ENCODE measurements around the gene ZFP36L1. TPM values are rescaled to one million over a fixed set of nuclear protein-coding genes. Genes with fewer than 3 reads are reported as not detected.

ZFP36L1 gene
- total and polyA plus RNA-seq, 2 of the 13 experiments (the other 11 are each of a cell fraction or from before 2014, with no cell fraction given), result 7.4 to 10.2 TPM

DNA sequence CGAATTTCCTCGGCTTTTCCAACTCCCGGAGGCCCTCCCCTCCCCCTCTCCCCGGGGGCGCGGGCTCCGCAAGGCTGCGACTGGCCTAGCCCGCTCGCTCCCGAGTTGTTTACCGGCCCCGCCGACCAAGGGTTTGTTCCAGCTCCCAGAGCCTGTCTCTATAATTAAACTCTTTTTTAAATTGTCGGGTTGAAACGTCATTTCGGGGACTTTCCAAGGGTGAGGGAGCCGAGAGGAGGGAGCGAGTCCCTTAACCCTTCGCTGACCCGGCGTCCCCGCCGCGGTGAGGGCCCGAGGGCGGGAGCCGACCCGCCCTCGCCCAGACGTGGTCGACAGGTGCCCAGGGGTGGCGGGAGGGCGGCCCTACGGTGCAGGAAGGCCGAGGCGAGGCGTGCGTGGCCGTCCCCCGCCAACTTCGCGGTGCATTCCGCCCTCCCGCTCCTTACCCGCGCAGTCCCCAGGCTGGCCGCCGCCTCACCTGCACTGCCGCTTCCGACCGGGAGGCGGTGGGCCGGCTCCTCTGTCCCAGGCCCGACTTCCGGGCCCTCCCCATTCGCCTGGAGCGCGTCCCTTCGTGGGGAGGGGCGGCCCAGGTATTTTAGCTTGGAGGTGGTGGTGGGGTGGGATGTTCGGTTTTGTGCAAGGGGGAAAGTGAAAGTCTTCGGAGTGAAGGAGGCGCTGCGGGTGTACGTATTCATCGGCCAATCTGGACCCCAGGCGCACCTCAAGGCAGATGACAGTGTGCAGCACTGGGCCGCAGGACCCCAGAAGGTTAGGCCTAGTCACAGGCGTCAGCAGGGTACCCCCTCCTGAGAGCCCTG lies 2.9 kb upstream of the ZFP36L1 start (continued):
- TF ChIP-seq, protein P1, sequence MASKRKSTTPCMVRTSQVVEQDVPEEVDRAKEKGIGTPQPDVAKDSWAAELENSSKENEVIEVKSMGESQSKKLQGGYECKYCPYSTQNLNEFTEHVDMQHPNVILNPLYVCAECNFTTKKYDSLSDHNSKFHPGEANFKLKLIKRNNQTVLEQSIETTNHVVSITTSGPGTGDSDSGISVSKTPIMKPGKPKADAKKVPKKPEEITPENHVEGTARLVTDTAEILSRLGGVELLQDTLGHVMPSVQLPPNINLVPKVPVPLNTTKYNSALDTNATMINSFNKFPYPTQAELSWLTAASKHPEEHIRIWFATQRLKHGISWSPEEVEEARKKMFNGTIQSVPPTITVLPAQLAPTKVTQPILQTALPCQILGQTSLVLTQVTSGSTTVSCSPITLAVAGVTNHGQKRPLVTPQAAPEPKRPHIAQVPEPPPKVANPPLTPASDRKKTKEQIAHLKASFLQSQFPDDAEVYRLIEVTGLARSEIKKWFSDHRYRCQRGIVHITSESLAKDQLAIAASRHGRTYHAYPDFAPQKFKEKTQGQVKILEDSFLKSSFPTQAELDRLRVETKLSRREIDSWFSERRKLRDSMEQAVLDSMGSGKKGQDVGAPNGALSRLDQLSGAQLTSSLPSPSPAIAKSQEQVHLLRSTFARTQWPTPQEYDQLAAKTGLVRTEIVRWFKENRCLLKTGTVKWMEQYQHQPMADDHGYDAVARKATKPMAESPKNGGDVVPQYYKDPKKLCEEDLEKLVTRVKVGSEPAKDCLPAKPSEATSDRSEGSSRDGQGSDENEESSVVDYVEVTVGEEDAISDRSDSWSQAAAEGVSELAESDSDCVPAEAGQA (IDR thresholded peaks at IDR 0.05; ENCODE audit: low read depth), result no peak
- TF ChIP-seq, protein P1 (CRISPR knock-in tag; IDR thresholded peaks at IDR 0.05; ENCODE audit: borderline replicate concordance), result no peak
- TF ChIP-seq U2AF1 (optimal IDR thresholded peaks at IDR 0.05; ENCODE audit: low read depth, low read length) (no peak), SYNCRIP (IDR thresholded peaks at IDR 0.05; ENCODE audit: insufficient read depth, low read depth, low read length) (no peak), NFE2 (CRISPR knock-in tag; IDR thresholded peaks at IDR 0.05) (no peak), ARHGAP35 (CRISPR knock-in tag; IDR thresholded peaks at IDR 0.05; ENCODE audit: borderline replicate concordance) (peak; percentile 78; the same call in 1 of the 2 replicates), KLF13 (CRISPR knock-in tag; IDR thresholded peaks at IDR 0.05) (no peak), SMAD1 (CRISPR knock-in tag; IDR thresholded peaks at IDR 0.05; ENCODE audit: borderline replicate concordance, low read depth) (peak; percentile 66; the same call in 1 of the 2 replicates), ZNF468 (CRISPR knock-in tag; IDR thresholded peaks at IDR 0.05) (no peak), PCBP2 (optimal IDR thresholded peaks at IDR 0.05; ENCODE audit: low read depth, low read length, poor library complexity, severe bottlenecking) (no peak), MIER2 (CRISPR knock-in tag; IDR thresholded peaks at IDR 0.05) (no peak), ZNF616 (CRISPR knock-in tag; IDR thresholded peaks at IDR 0.05; ENCODE audit: low read depth) (0 out of 2 replicates have a peak, but pooled peaks have one; percentile 21), ZFX (CRISPR knock-in tag; IDR thresholded peaks at IDR 0.05; ENCODE audit: low read depth) (peak; percentile 94), PPARG (CRISPR knock-in tag; conservative IDR thresholded peaks at IDR 0.05) (peak; percentile 40; the same call in 1 of the 2 replicates), ZKSCAN5 (CRISPR knock-in tag; IDR thresholded peaks at IDR 0.05) (no peak), SRSF9 (IDR thresholded peaks at IDR 0.05; ENCODE audit: borderline replicate concordance, insufficient read depth, low read depth, low read length, poor library complexity, severe bottlenecking) (no peak), ZNF83 (CRISPR knock-in tag; IDR thresholded peaks at IDR 0.05; ENCODE audit: borderline replicate concordance) (no peak)
- TF ChIP-seq, protein P2, sequence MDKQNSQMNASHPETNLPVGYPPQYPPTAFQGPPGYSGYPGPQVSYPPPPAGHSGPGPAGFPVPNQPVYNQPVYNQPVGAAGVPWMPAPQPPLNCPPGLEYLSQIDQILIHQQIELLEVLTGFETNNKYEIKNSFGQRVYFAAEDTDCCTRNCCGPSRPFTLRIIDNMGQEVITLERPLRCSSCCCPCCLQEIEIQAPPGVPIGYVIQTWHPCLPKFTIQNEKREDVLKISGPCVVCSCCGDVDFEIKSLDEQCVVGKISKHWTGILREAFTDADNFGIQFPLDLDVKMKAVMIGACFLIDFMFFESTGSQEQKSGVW (CRISPR knock-in tag; IDR thresholded peaks at IDR 0.05; ENCODE audit: borderline replicate concordance), result no peak
- TF ChIP-seq, protein P3, sequence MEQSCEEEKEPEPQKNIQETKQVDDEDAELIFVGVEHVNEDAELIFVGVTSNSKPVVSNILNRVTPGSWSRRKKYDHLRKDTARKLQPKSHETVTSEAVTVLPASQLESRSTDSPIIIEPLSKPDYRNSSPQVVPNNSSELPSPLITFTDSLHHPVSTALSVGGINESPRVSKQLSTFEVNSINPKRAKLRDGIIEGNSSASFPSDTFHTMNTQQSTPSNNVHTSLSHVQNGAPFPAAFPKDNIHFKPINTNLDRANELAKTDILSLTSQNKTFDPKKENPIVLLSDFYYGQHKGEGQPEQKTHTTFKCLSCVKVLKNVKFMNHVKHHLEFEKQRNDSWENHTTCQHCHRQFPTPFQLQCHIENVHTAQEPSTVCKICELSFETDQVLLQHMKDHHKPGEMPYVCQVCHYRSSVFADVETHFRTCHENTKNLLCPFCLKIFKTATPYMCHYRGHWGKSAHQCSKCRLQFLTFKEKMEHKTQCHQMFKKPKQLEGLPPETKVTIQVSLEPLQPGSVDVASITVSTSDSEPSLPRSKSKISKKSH (CRISPR knock-in tag; IDR thresholded peaks at IDR 0.05; ENCODE audit: borderline replicate concordance), result no peak; the same call in 1 of the 2 replicates
- TF ChIP-seq, protein P4, sequence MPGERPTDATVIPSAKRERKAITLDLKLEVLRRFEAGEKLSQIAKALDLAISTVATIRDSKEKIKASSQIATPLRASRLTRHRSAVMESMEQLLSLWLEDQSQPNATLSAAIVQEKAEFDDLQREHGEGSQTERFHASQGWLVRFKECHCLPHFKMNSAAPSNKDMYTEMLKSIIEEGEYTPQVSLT (CRISPR knock-in tag; IDR thresholded peaks at IDR 0.05; ENCODE audit: borderline replicate concordance, low read depth), result no peak

Data from HepG2 (cell line).